Left lung (tissue), 10 donors: ENCODE data around the gene GPR21. TPM values are rescaled to one million over a fixed set of nuclear protein-coding genes. Genes with fewer than 3 reads are reported as not detected.

ENCODE experiments used
- ATAC-seq: fragments of 200-7000 bp; cut with Tn5 transposase; one replicate; pipeline ENCODE4 v1.9.1; 2020; ENCODE audit warnings: moderate library complexity
- DNase-seq, 4 donors: peaks; one replicate each; pipeline ENCODE4 v3.0.0-alpha.2; 2013 to 2020
- H3K27ac ChIP-seq, 2 donors: fragments of 200-600 bp; sonication (generic) in 1 of 2; one replicate each; pipeline versions ENCODE4 v1.5.0 to v1.8.0; 2020 to 2021
- H3K27me3 ChIP-seq, 2 donors: fragments of 200-600 bp; sonication (generic) in 1 of 2; one replicate each; pipeline versions ENCODE4 v1.5.0 to v1.8.0; 2020 to 2021
- H3K36me3 ChIP-seq, 2 donors: fragments of 200-600 bp; sonication (generic) in 1 of 2; one replicate each; pipeline versions ENCODE4 v1.5.0 to v1.8.0; 2020 to 2021
- H3K4me1 ChIP-seq, 2 donors: fragments of 200-600 bp; one replicate each; pipeline ENCODE4 v1.8.0; 2021
- H3K4me3 ChIP-seq, 2 donors: fragments of 200-600 bp; sonication (generic) in 1 of 2; one replicate each; pipeline versions ENCODE4 v1.5.0 to v1.8.0; 2020 to 2021; ENCODE audit warnings: mild to moderate bottlenecking in 1 of 2
- H3K9me3 ChIP-seq, 2 donors: fragments of 200-600 bp; sonication (generic) in 1 of 2; one replicate each; pipeline versions ENCODE4 v1.5.0 to v1.8.0; 2020 to 2021
- CTCF ChIP-seq, 2 donors: fragments of 200-600 bp; sonication (generic) in 1 of 2; IDR thresholded peaks; one replicate each; pipeline versions ENCODE4 v1.5.0 to v1.8.0; 2021; ENCODE audit warnings: antibody characterized with exemption in 2 of 2
- intact Hi-C, 2 donors: fragments of 100-400 bp; cut with DNase I; formaldehyde crosslinking; loops; one replicate each; pipeline versions ENCODE4 v1.11.2 to v1.14.2; 2022
- polyA plus RNA-seq, 6 donors: library from polyadenylated mRNA; unstranded; fragments of 120-200 nt; gene quantifications; one replicate each; pipeline ENCODE4 v1.2.1, GENCODE V29; 2013; ENCODE audit not compliant: insufficient read length in 6 of 6
- total RNA-seq, 2 donors: library from RNA; stranded (reverse); fragmentation: NEBNext Ultra II Directional; extraction: Animal tissue kit (Norgen Biotek cat#: 25700); gene quantifications; one replicate each; pipeline ENCODE4 v1.2.1, GENCODE V29; 2021
- donor health status: DM: no; HTN: yes; CAD: no.
- donor health status: DM: no; HTN: no; CAD: no.

The GPR21 gene
- total and polyA plus RNA-seq, 8 donors = 0.22 to 0.63 (median 0.41) TPM; not detected in 3

DNA sequence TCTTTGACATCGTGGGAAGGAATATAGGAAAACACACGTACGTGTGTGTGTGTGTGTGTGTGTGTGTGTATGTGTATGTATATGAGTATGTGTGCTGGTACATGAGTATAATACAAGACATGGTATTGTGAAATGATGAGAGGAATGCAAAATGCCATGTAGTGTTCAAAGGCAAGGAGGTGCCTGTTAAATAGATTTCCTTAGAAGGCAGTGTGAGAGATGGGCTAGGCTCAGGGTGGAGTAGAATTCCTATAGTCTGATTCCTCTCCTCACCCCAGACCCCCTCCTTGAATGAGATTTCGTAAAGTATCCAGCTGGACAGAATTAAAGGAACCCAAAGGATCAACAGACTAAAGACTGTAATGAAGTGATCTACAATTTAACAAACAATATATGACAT lies 11.1 kb downstream of the GPR21 start:
- no peak overlapping the region for H3K27ac ChIP-seq
- H3K36me3 ChIP-seq = peaks cover 0 to 3% of the 10 kb centered on the region in 2 donors
- intact Hi-C loops = no loop called here
- no peak overlapping the region for H3K4me3 ChIP-seq
- ATAC-seq (peak; percentile 7), DNase-seq (peak in 2 of 4 donors; percentile 56 to 68)
- no peaks in the 10 kb centered on the region for H3K27me3 ChIP-seq
- H3K4me1 ChIP-seq = peaks cover 4 to 9% of the 10 kb centered on the region in 2 donors
- peaks cover 0 to 3% of the 10 kb centered on the region in 2 donors for H3K9me3 ChIP-seq
- no peak for TF ChIP-seq CTCF (IDR thresholded peaks at IDR 0.05)

DNA sequence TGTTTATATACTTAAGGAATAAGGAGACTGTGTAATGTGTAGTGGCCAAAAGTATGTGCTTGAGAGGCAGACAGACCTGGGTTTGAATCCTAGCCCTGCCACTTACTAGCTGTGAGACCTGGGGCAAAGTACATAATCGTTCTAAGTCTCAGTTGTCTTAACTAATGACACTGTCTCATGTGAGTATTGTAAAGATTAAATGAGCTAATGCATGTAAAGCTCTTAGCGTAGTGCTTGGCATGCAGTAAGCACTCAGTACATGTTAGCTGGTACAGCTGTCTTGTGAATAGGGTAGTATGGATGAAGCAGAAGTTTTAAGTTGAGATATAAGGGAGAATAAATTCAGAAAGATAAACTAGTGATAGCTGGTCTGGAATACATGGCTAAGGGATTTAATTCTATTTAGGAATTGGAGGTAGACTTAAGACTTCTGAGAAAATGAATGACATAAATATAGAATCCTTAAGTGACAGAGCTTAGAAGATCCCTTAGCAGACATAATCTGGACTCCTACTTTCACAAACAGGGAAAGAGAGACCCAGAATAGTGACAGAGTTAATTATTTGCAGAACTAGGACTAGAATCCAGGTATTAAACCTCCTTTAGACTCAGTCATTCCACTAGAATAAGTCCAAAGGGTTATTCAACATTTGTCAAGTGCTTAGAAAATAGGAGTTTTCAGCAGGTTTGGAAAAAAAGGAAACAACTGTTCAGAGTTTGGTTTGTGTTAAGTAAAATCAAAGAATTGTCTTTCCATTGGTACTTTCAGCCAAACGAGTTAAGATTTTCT lies 13.1 kb downstream of the GPR21 start:
- no peak overlapping the region for H3K27ac ChIP-seq
- DNase-seq (no peak), ATAC-seq (peak; percentile 50)
- intact Hi-C loops = no loop called here
- peaks cover 0 to 3% of the 10 kb centered on the region in 2 donors for H3K36me3 ChIP-seq
- no peak overlapping the region for H3K4me3 ChIP-seq
- no peaks in the 10 kb centered on the region for H3K27me3 ChIP-seq
- peaks cover 0 to 3% of the 10 kb centered on the region in 2 donors for H3K9me3 ChIP-seq
- H3K4me1 ChIP-seq = peaks cover 4 to 16% of the 10 kb centered on the region in 2 donors
- TF ChIP-seq CTCF (IDR thresholded peaks at IDR 0.05) = no peak

DNA sequence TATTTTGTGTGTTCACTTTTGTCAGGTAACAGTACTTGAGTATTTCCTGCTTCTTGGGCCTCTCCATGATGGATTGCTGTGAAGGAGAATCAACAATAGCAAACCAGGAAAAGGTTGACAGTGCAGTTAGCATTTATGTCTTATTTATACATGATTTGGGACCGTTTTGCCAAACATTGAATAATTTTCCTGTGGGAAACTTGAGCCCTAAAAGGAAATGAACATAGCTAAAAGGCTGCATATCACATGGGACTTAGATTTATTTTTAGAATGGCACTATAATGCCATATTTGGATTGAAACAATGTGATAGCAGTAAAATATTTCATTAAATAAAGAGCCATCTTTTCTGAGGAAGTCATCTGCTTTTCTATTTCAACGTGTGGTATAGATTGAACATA lies 15.3 kb downstream of the GPR21 start:
- no peak for TF ChIP-seq CTCF (IDR thresholded peaks at IDR 0.05)
- ATAC-seq = peak; percentile 15
- intact Hi-C loops = no loop called here
- Histone ChIP-seq H3K9me3 (no peaks in the 10 kb centered on the region), H3K27me3 (no peaks in the 10 kb centered on the region), H3K36me3 (no peaks in the 10 kb centered on the region), H3K4me3 (no peak overlapping the region), H3K27ac (peak overlapping the region; percentile 13 to 47), H3K4me1 (peaks cover 4 to 16% of the 10 kb centered on the region in 2 donors)
- DNase-seq = no peak

GRCh38 chr9:123049589-123050222 lies 16.2 kb downstream of the GPR21 start:
- Histone ChIP-seq H3K4me1 (peaks cover 4 to 16% of the 10 kb centered on the region in 2 donors), H3K4me3 (no peak overlapping the region), H3K36me3 (no peaks in the 10 kb centered on the region), H3K27me3 (no peaks in the 10 kb centered on the region), H3K9me3 (no peaks in the 10 kb centered on the region), H3K27ac (peak overlapping the region; percentile 13 to 47)
- peak; percentile 51 for ATAC-seq
- intact Hi-C loops = no loop called here
- no peak for TF ChIP-seq CTCF (IDR thresholded peaks at IDR 0.05)
- peak in 1 of 4 donors; percentile 23 for DNase-seq

GRCh38 chr9:123053046-123053445 lies 19.6 kb downstream of the GPR21 start:
- no peaks in the 10 kb centered on the region for H3K9me3 ChIP-seq
- DNase-seq = no peak
- H3K27ac ChIP-seq = no peak overlapping the region
- no peak overlapping the region for H3K4me3 ChIP-seq
- ATAC-seq = no peak
- peaks cover 4 to 16% of the 10 kb centered on the region in 2 donors for H3K4me1 ChIP-seq
- intact Hi-C loops = no loop called here
- H3K36me3 ChIP-seq = peaks cover 0 to 5% of the 10 kb centered on the region in 2 donors
- TF ChIP-seq CTCF (IDR thresholded peaks at IDR 0.05) = no peak
- H3K27me3 ChIP-seq = no peaks in the 10 kb centered on the region
